Measurements from ENCODE around the gene GPR108. TPM values are rescaled to one million over a fixed set of nuclear protein-coding genes. Genes with fewer than 3 reads are reported as not detected.
A peak's percentile ranks its signal among the peaks of the same experiment; 100 is the strongest.
"Not testable (repeated sequence)": the region's sequence is repeated elsewhere in the genome, so short reads cannot be mapped to it uniquely, and the experiment has no call there.

The GPR108 gene
- total RNA-seq, 4 donors from 2014 or later, result 22.6 to 40.3 (median 32.3) TPM

DNA sequence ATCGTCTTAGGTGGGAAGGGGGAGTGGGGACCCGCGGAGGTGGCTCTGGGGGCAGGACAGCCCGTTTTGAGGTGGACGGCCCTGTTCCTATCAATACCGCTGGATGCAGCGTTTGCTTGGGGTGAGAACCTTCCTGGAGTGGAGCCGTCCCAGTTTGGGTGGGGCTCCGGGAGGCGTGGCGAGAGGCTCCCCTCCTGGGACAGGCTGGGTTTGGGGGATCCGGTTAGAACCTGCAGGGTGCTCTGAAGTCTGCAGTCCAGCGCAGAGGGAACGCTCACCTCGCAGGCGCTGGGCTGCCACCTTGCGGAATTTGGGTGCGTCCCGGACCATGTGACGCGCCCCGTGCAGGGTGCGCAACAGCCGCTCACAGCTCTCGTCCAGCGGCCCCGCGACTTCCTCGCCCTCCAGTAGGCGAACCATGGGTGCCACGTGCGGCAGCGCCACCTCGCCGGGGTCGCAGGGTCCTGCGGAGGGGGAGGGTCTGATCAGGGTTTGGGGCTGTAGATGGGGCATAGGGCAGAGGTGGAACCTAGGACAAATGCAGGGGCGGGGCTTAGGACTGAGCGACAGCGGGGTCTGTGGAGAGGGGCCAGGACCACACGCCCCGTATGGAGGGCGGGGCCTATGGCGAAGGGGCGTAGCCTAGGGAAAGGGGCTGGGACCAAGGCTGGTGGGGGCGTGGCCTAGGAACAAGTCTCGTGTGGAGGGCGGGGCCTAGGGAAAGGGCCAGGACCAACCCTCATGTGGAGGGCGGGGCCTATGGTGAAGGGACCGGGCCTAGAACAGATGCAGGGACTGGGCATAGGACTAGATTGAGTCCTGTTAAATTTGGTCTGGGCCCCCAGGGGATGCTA lies 16.0 kb upstream of the GPR108 start:
- in situ Hi-C loops (cut with MboI; ENCODE audit: low sequenced_read_pairs in 4 of 4), result no loop called here
- Histone ChIP-seq H3K36me3 (peaks cover 0 to 37% of the 10 kb centered on the region in 2 donors), H3K9me3 (no peaks in the 10 kb centered on the region), H3K4me3 (peak overlapping the region; percentile 44 to 64 (median 57)), H3K27me3 (no peaks in the 10 kb centered on the region), H3K4me1 (peaks cover 17 to 20% of the 10 kb centered on the region in 2 donors), H3K27ac (peak overlapping the region; percentile 77 to 92 (median 89))
- intact Hi-C loops (cut with DNase I; ENCODE audit: low total_unique reads), result loop anchor here (1.0 to 5.0 kb wide), 2 partner anchors 15 to 109 kb away; no protein-coding TSS in a partner anchor
- DNase-seq, result peak; percentile 74 to 87
- no peak for TF ChIP-seq POLR2A (IDR thresholded peaks at IDR 0.05)
- peak; percentile 62 to 74 (median 69) for TF ChIP-seq CTCF (IDR thresholded peaks at IDR 0.05 in 4 of 5, conservative IDR thresholded peaks at IDR 0.05 in 1 of 5)
- peak; percentile 84 to 90 for ATAC-seq

DNA sequence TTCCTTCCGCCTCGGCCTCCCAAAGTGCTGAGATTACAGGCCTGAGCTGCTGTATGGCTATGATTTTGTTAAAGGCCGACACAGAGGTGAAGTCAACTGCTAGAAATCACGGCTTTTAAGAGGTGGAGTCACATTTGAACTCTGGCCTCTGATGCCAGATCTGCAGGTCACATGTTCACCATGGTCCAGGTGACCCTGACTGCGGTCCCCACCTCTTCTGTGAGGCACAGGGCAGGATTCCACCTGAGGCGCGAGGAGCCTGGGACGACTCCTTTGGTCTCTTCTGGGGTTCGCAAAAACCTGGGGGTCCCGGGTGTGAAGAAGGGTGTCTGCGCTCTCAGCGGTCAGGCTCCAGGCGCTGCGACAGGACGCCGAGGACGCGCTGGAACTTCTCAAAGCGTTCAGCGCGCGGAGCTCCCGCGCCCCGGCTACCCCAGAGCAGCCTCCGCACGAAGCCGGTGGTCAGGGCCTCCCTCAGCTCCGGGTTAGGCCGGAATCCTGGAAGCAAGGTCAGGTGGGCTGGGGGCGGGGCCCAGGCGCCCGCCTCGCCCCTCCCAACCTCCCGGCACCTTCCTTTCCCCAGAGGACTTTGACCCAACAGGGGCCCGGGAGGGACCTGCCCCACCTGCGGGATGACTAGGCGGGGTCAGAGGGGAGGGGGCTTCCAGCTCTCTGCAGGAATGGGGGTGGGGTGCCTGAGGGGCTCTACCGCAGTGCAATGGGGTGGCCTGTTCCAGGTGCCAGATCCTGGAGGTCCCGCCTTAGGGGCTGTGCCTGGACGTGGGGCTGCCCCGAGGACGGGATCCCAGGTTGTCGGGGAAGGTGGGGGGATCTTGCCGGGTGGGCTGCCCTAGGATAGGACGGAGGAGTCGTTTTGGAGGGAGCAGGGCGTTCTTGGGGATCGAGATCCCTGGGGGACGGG lies 15.1 kb upstream of the GPR108 start:
- DNase-seq, result no peak
- peak in 1 of 2 donors; percentile 4 for ATAC-seq
- H3K4me3 ChIP-seq, result peak overlapping the region; percentile 44 to 64 (median 57)
- TF ChIP-seq CTCF (IDR thresholded peaks at IDR 0.05 in 4 of 5, conservative IDR thresholded peaks at IDR 0.05 in 1 of 5), result no peak
- TF ChIP-seq POLR2A (IDR thresholded peaks at IDR 0.05), result no peak
- intact Hi-C loops (cut with DNase I; ENCODE audit: low total_unique reads) (loop anchor here (1.0 to 5.0 kb wide), 2 partner anchors 14 to 110 kb away; no protein-coding TSS in a partner anchor), in situ Hi-C loops (cut with MboI; ENCODE audit: low sequenced_read_pairs in 4 of 4) (no loop called here)
- H3K9me3 ChIP-seq, result no peaks in the 10 kb centered on the region
- H3K36me3 ChIP-seq, result peaks cover 0 to 46% of the 10 kb centered on the region in 2 donors
- H3K27me3 ChIP-seq, result no peaks in the 10 kb centered on the region
- peak overlapping the region; percentile 77 to 92 (median 89) for H3K27ac ChIP-seq
- peaks cover 22 to 25% of the 10 kb centered on the region in 2 donors for H3K4me1 ChIP-seq

DNA sequence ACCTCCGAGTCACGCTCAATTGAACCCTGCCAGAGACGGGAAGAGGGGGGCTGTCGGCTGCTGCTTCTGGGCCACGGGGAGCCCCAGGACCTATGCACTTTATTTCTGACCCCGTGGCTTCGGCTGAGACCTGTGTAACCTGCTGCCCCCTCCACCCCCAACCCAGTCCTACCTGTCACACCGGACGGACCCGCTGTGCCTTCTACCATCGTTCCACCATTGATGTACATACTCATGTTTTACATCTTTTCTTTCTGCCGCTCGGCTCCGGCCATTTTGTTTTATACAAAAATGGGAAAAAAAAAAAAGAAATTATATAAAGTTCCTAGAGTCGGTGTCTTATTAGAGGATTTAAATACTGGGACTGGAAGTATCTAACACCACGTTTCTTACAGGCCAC lies 13.8 kb upstream of the GPR108 start:
- ATAC-seq (no peak), DNase-seq (no peak)
- H3K4me1 ChIP-seq, result peaks cover 22 to 28% of the 10 kb centered on the region in 2 donors
- TF ChIP-seq POLR2A (IDR thresholded peaks at IDR 0.05) (no peak), CTCF (IDR thresholded peaks at IDR 0.05 in 4 of 5, conservative IDR thresholded peaks at IDR 0.05 in 1 of 5) (no peak)
- no peaks in the 10 kb centered on the region for H3K9me3 ChIP-seq
- no peak overlapping the region for H3K4me3 ChIP-seq
- peaks cover 0 to 59% of the 10 kb centered on the region in 2 donors for H3K36me3 ChIP-seq
- intact Hi-C loops (cut with DNase I; ENCODE audit: low total_unique reads) (loop anchor here (5.0 kb wide), 1 partner anchor 111 kb away; no protein-coding TSS in a partner anchor), in situ Hi-C loops (cut with MboI; ENCODE audit: low sequenced_read_pairs in 4 of 4) (no loop called here)
- H3K27ac ChIP-seq, result peak overlapping the region in 1 of 4 donors; percentile 92
- no peaks in the 10 kb centered on the region for H3K27me3 ChIP-seq

DNA sequence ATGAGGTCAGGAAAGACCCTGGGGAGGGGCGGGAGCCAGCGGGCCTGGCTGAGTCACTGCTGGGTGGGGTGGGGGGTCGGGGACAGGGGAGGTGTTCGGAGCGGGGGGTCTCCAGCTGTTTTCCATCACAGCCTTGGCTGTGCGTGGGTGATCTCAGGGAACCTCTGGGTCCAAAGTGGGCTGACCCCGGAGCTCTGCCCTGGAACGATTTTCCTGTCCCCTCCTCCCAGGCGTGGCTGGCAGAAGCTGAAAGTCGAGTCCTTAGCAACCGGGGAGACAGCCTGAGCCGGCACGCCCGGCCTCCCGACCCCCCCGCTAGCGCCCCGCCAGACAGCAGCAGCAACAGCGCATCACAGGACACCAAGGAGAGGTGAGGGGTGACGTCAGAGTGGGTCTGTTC lies 12.7 kb upstream of the GPR108 start:
- intact Hi-C loops (cut with DNase I; ENCODE audit: low total_unique reads), result loop anchor here (5.0 kb wide), 1 partner anchor 112 kb away; no protein-coding TSS in a partner anchor
- peak overlapping the region; percentile 62 to 96 (median 72) for H3K27ac ChIP-seq

GRCh38 chr19:6748543-6748942 lies 11.2 kb upstream of the GPR108 start:
- ATAC-seq, result not testable (repeated sequence)
- peak overlapping the region; percentile 62 to 96 (median 72) for H3K27ac ChIP-seq
- in situ Hi-C loops (cut with MboI; ENCODE audit: low sequenced_read_pairs in 4 of 4), result loop anchor here in 2 of 4 donors (25.0 kb wide), 2 partner anchors 236 to 361 kb away; partner anchors contain the start of genes GTF2F1 (in 1 of the 2), PSPN (in 1 of the 2) and TUBB4A (in 1 of the 2)

More for the DNA sequence above, 12.7 kb upstream of the GPR108 start:
- TF ChIP-seq POLR2A (IDR thresholded peaks at IDR 0.05) (no peak), CTCF (IDR thresholded peaks at IDR 0.05 in 4 of 5, conservative IDR thresholded peaks at IDR 0.05 in 1 of 5) (no peak)
- in situ Hi-C loops (cut with MboI; ENCODE audit: low sequenced_read_pairs in 4 of 4), result no loop called here
- Histone ChIP-seq H3K4me1 (peaks cover 29 to 39% of the 10 kb centered on the region in 2 donors), H3K36me3 (peaks cover 0 to 67% of the 10 kb centered on the region in 2 donors), H3K27me3 (no peaks in the 10 kb centered on the region), H3K4me3 (no peak overlapping the region), H3K9me3 (no peaks in the 10 kb centered on the region)
- DNase-seq (no peak), ATAC-seq (no peak)

More at GRCh38 chr19:6748543-6748942, 11.2 kb upstream of the GPR108 start:
- Histone ChIP-seq H3K4me1 (peaks cover 43 to 54% of the 10 kb centered on the region in 2 donors), H3K36me3 (peaks cover 0 to 80% of the 10 kb centered on the region in 2 donors)
- H3K9me3 ChIP-seq; H3K4me3 ChIP-seq; intact Hi-C loops (cut with DNase I; ENCODE audit: low total_unique reads); H3K27me3 ChIP-seq: not testable (repeated sequence)
- peak; percentile 36 to 78 for DNase-seq

All from gastrocnemius medialis (tissue), 4 donors.